Calu3 (cell line): ENCODE measurements around the gene TRMT44. TPM values are rescaled to one million over a fixed set of nuclear protein-coding genes. Genes with fewer than 3 reads are reported as not detected.
"Not testable (repeated sequence)": the region's sequence is repeated elsewhere in the genome, so short reads cannot be mapped to it uniquely, and the experiment has no call there.

Experiments
- BruUV-seq: library from RNA; stranded (reverse); fragments of 400-500 nt; replicated peaks from 2 replicates; lab custom pipeline; 2021; lab: Mats Ljungman, UMichigan
- CTCF ChIA-PET: fragments of 300-600 bp; sonication (Branson Sonifier 250); formaldehyde crosslinking; loops from one replicate; lab custom pipeline; 2022; ENCODE audit warnings: antibody characterized with exemption; lab: Charles Lee
- DNase-seq: peaks from one replicate; pipeline ENCODE4 v3.0.0; 2022
- H3K27ac Mint-ChIP-seq: one replicate; pipeline ENCODE4 v1.8.0; 2022; ENCODE audit warnings: mixed read lengths; ENCODE audit not compliant: unreplicated experiment
- H3K27me3 Mint-ChIP-seq: one replicate; pipeline ENCODE4 v1.8.0; 2022; ENCODE audit warnings: mixed read lengths; ENCODE audit not compliant: unreplicated experiment
- H3K36me3 Mint-ChIP-seq: one replicate; pipeline ENCODE4 v1.8.0; 2022; ENCODE audit warnings: mild to moderate bottlenecking, moderate library complexity, mixed read lengths; ENCODE audit not compliant: insufficient read depth, unreplicated experiment
- H3K4me1 Mint-ChIP-seq: one replicate; pipeline ENCODE4 v1.8.0; 2022; ENCODE audit warnings: mild to moderate bottlenecking, low read depth, mixed read lengths; ENCODE audit not compliant: unreplicated experiment
- H3K4me3 Mint-ChIP-seq: one replicate; pipeline ENCODE4 v1.8.0; 2022; ENCODE audit warnings: mild to moderate bottlenecking, low read depth, moderate library complexity, mixed read lengths; ENCODE audit not compliant: unreplicated experiment
- H3K9me3 Mint-ChIP-seq: one replicate; pipeline ENCODE4 v1.8.0; 2022; ENCODE audit warnings: low read depth, mixed read lengths; ENCODE audit not compliant: unreplicated experiment
- CTCF ChIP-seq: fragments of 200-600 bp; IDR thresholded peaks from one replicate; pipeline ENCODE4 v1.8.0; 2022; ENCODE audit warnings: antibody characterized with exemption; ENCODE audit not compliant: unreplicated experiment
- intact Hi-C: fragments of 100-400 bp; cut with micrococcal nuclease; formaldehyde crosslinking; loops from one replicate; pipeline ENCODE4 v1.10.0; 2022; ENCODE audit not compliant: unreplicated experiment
- total RNA-seq: library from RNA; stranded (reverse); gene quantifications from 2 replicates; pipeline ENCODE4 v1.2.3, GENCODE V29; 2022

TRMT44 gene
- total RNA-seq, 1 experiment from 2014 or later: 21.5 TPM

- Mint-ChIP-seq H3K9me3 (no peaks in the 10 kb centered on the region), H3K4me1 (no peaks in the 10 kb centered on the region), H3K36me3 (peaks cover 4% of the 10 kb centered on the region), H3K4me3 (no peak overlapping the region), H3K27ac (no peak overlapping the region), H3K27me3 (no peaks in the 10 kb centered on the region)
- DNase-seq: no peak
- BruUV-seq: no TSS peak
- CTCF ChIA-PET: no interaction called here
- intact Hi-C loops: no loop called here
- TF ChIP-seq CTCF: no peak
Measured at GRCh38 chr4:8478371-8478770, 37.8 kb downstream of the TRMT44 start.

GRCh38 chr4:8478801-8479744 lies 38.5 kb downstream of the TRMT44 start:
- H3K4me1 Mint-ChIP-seq: no peaks in the 10 kb centered on the region
- H3K27ac Mint-ChIP-seq: no peak overlapping the region
- CTCF ChIA-PET: no interaction called here
- no peaks in the 10 kb centered on the region for H3K27me3 Mint-ChIP-seq
- intact Hi-C loops: no loop called here
- no peak for DNase-seq
- TF ChIP-seq CTCF: no peak
- no peaks in the 10 kb centered on the region for H3K9me3 Mint-ChIP-seq
- BruUV-seq: no TSS peak
- H3K36me3 Mint-ChIP-seq: peaks cover 4% of the 10 kb centered on the region
- H3K4me3 Mint-ChIP-seq: no peak overlapping the region

GRCh38 chr4:8480221-8480620 lies 39.6 kb downstream of the TRMT44 start:
- no peak overlapping the region for H3K27ac Mint-ChIP-seq
- CTCF ChIA-PET: no interaction called here
- no peak overlapping the region for H3K4me3 Mint-ChIP-seq

GRCh38 chr4:8486643-8487042 lies 46.1 kb downstream of the TRMT44 start:
- not testable (repeated sequence) for H3K36me3 Mint-ChIP-seq, H3K9me3 Mint-ChIP-seq

More at GRCh38 chr4:8480221-8480620, 39.6 kb downstream of the TRMT44 start:
- no peak for DNase-seq
- H3K27me3 Mint-ChIP-seq: no peaks in the 10 kb centered on the region
- no peak for TF ChIP-seq CTCF
- no TSS peak for BruUV-seq
- no peaks in the 10 kb centered on the region for H3K4me1 Mint-ChIP-seq
- H3K36me3 Mint-ChIP-seq: peaks cover 4% of the 10 kb centered on the region
- H3K9me3 Mint-ChIP-seq: no peaks in the 10 kb centered on the region
- intact Hi-C loops: no loop called here

More at GRCh38 chr4:8486643-8487042, 46.1 kb downstream of the TRMT44 start:
- CTCF ChIA-PET, DNase-seq, H3K27ac Mint-ChIP-seq, H3K4me3 Mint-ChIP-seq, H3K4me1 Mint-ChIP-seq, H3K27me3 Mint-ChIP-seq, intact Hi-C loops, BruUV-seq: not testable (repeated sequence)
